Activated T-cell treated with anti-CD3 and anti-CD28 coated beads, Interleukin-2, amount 50 U/mL, for 48 hours (primary cell): ENCODE data around the gene CDK5R1.
"Not testable (repeated sequence)": the region's sequence is repeated elsewhere in the genome, so short reads cannot be mapped to it uniquely, and the experiment has no call there.

Experiments used
- DNase-seq, 2 experiments: peaks; one replicate each; pipeline ENCODE4 v3.0.0-alpha.2; 2020

CDK5R1 gene

GRCh38 chr17:32518646-32519227, 31.9 kb downstream of the CDK5R1 start:
- no peak for DNase-seq

DNA sequence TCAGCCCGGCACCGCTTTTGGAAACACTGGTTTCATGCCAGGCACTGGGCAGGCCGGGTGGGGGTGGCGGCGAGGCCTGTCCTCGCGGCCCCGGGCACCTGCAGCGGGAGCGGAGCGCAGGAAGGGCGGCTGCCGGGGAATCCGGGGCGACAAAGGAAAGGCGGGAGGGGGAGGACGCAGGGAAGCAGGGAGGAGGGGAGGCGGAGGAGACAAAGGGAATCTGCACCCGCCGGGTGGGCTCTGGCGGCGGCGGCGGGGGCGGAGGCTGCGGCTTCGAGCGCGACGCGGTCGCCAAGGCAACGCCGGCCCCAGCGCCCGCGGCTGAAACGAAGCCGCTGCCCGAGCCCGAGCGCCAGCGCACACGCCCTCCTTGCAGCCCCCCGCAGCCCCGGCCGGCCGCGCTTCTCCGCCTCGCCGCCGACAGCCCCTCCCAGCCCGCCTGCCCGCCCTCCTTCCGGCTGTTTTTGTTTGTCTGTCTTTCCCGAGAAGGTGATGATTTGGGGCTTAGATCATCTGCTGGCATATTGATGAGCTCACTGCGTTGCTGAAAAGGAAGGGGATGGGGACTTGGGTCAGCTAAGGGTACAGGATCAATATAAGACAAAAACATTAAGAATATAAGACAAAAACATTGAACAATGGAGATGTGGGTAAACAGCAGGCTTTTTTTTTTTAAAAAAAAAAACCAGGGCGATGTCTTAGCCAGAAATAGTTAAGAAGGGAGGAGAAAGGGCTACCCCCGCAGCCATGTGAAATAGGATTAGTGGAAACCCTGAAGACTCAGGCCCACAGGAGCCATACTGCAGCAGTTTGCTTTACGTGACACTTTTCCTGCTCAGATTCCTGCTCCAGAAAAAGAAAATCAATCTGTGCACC, 32.7 kb downstream of the CDK5R1 start:
- DNase-seq: peak; percentile 55 to 65

- peak; percentile 62 to 71 for DNase-seq
Observed at GRCh38 chr17:32520104-32520701, 33.4 kb downstream of the CDK5R1 start.

DNA sequence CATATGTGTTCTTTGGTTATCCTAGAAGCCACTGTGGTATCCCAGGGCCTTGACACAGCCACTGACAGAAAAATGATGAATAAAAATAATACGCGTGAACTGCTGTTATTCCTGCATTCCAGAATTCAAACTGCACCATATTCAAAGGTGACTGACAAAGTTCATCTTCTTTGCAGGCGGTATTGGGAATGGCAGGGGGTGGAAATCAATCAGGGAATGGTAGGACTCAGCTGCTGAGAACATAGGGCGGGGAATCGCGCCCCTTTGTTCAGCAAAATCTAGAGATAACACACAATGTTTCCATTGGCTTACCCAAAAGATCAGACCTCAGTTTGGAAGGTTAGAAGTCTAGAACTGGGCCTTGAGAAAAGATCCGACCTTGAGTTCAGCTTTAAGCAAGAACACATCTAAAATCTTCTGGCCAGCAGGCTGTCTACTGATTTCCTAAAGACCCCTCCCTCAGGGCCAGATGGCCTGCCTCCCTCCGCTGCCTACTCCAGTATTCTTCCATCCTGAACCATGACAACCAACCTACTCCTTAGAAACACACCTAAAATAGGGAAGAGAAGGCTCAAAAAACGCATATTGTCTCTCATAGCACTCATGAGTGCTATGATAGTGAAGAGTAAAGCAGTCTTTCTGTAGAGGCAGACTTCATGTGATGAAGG, 34.1 kb downstream of the CDK5R1 start:
- no peak for DNase-seq

GRCh38 chr17:32523017-32523680, 36.4 kb downstream of the CDK5R1 start:
- DNase-seq: peak; percentile 67

GRCh38 chr17:32523827-32524552, 37.2 kb downstream of the CDK5R1 start:
- DNase-seq: peak; percentile 56 to 63

DNA sequence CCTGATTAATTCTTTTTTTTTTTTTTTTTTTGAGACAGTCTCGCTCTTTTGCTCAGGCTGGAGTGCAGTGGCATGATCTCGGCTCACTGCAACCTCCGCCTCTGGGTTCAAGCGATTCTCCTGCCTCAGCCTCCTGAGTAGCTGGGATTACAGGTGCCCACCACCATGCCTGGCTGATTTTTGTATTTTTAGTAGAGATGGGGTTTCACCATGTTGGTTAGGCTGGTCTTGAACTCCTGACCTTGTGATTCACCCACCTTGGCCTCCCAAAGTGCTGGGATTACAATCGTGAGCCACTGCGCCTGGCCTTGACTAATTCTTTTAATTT, 37.7 kb downstream of the CDK5R1 start:
- not testable (repeated sequence) for DNase-seq

DNA sequence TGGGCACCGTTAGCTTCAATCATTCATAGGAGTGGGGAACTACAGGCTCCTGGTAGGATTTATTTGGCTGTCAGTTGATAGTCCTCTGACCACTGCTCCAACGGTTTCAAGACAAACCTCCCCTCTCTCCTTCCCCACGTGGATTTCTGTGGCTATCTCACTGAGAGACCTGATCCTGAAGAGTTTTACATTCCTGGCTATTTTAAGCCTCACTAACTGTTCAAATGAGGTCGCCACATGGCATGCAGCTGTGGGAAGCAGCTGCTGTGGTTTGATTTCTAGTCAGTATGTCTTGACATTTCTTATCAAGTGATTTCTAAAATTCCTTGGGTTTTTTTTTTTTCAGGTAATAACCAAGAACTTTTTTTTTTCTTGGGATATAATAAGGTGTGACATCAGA, 38.3 kb downstream of the CDK5R1 start:
- no peak for DNase-seq

DNA sequence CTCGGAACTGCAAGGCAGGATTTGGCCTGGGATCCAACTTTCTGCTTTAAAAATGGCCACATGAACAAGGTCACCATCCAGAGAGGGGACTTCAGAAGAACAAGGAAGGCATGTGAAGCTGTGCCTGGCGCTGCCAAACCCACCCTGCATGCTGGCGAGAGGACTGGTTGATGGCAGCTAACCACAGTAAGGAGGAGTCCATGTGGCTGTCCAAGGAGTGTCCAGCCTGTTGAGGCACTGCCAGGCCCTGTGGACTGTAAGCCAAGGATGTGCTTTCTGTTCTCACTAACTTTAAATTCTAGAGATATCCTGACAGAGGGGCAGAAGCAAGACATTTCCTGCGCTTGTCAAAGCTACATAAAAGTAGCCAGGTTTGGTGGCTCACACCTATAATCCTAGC, 40.4 kb downstream of the CDK5R1 start:
- no peak for DNase-seq

DNA sequence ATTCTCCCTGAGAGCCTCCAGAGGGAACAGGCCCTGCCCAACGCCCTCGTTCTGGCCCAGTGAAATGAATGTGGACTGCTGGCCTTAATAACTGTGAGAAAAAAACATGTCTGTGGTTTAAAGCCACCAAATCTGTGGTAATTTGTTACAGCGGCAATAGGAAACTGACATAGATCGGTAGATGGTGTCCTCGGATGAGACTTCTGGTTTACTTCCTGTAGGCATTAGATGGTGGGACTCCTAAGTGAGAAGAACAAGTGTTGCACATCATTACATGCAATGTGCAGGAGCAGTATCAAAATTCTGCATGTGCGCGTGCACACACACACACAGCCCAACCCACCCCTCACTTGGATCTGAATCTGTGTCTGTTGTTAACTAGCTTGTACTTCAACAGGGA, 42.0 kb downstream of the CDK5R1 start:
- DNase-seq: no peak

GRCh38 chr17:32529604-32530003, 42.8 kb downstream of the CDK5R1 start:
- no peak for DNase-seq

GRCh38 chr17:32533296-32533695, 46.5 kb downstream of the CDK5R1 start:
- DNase-seq: no peak

DNA sequence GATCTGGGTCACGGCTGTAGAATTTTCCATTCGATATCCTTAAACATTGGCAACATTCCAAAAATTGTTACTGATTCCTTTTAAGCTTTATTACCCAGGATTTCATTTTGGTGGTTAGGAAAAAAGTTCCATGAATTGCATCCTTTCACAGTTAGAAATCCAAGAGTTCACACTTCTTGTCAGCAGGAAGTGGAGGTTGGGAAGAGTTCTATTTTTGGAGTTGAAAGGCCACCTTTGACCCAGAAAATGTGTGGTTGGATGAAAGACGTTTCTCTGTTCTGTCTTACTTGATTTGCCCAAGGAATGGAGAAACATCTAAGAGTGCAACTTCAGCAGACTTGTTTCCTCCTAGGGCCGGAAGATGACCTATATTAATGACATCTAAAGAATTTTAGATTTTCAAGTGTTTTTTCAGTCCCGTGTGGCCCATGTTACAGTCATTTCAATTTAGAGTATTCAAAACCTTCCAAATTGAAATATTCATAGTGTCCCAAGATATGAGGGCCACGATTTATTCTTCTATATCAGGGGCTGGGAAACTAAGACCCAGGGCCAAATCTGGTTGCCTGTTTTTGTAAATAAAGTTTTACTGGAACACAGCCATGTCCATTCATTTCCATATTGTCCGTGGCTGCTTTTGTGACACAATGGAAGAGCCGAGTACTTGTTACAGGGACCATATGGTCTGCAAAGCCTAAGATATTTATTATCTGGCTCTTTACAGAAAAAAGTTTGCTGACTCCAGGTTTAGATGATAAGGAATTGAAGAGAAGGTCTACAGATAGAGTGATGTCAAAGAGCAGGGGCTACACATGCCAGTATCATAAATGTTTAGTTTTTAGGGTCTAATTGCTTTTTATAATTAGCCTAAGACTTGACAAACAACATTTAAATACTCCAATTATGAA, 50.2 kb downstream of the CDK5R1 start:
- DNase-seq: no peak
